ENCODE results near the gene STK10.

Gene STK10

DNA sequence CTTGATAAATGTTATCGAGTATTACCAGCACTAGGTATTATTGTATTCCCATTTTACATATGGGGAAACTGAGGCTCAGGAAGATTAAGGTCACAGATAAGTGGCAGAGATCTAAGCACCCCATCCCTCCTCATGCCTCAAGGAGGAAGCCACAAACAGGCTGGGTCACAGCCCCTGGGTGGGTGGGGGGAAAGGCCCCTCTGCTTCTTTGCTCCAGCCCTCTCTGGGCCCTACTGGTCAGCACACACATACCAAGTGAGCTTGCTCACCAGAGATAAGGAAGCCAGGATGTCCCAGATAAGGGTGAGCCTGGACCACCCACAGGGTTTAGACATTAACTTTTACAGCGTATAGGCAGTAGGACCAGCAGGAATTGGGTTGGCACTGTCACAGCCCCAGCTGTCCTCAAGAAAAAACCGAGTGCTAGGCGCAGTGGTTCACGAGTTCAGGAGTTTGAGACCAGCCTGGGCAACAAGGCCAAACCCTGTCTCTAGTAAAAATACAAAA, 45.3 kb downstream of the STK10 start:
- no peak for DNase-seq (ENCODE audit: low read depth)

DNA sequence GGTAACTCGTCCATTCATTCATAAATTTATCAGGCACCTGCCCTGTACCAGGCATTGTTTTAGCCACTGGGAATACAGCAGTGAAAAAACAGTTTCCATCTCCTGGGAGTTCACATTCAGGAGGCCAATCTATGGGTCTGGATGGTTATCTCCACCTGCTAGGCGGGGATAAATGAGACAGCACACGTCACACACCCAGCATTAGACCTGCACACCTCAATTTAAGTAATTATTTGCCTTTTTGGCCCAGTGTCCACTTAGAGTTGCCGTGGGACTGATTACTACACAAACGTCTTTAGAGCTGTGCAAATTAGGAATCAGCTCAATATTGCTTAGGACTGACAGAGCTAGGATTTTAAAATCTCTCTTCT, 46.1 kb downstream of the STK10 start:
- DNase-seq (ENCODE audit: low read depth), result no peak

DNA sequence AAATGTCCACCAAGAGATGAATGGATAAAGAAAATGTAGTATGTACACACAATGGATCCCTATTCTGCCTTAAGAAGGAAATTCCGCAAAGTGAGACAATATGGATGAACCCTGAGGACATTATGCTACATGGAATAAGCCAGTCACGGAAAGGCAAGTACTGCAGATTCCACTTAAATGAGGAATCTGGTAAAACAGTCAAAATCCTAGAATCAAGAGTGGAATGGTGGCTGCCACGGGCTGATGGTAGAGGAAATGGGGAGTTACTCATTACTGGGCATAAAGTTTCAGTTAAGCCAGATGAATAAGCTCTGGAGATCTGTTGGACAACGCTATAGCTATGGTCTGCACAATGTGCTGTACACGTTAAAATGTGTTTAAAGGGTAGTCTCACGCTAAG, 47.2 kb downstream of the STK10 start:
- no peak for DNase-seq (ENCODE audit: low read depth)

DNA sequence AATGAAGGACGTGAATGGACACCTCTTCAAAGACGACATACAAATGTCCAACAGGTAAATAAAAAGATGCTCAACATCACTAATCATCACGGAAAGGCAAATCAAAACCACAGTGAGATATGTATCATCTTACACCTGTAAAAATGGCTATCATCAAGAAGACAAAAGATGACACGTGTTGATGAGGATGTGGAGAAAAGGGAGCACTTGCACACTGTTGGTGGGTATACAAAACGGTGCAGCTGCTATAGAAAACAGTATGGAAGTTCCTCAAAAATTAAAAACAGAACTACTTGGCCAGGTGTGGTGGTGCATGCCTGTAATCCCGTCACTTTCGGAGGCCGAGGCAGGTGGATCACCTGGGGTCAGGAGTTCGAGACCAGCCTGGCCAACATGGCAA, 47.9 kb downstream of the STK10 start:
- no peak for DNase-seq (ENCODE audit: low read depth)

DNA sequence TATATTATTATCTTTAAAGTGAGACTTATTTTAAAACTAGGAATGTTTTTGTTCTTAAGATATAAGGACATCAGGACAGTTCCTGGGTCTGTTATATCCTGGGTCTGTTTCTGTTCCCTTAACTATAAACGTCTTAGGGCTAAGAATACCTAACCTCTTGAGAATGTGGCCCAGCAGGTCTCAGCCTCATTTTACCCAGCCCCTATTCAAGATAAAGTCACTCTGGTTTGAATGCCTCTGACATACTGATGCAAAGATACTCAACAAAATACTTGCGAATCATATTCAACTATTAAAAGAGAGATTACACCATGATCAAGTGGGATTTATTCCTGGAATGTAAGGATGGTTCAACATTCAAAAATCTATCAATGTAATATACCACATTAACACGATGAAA, 51.0 kb downstream of the STK10 start:
- no peak for DNase-seq (ENCODE audit: low read depth)

DNA sequence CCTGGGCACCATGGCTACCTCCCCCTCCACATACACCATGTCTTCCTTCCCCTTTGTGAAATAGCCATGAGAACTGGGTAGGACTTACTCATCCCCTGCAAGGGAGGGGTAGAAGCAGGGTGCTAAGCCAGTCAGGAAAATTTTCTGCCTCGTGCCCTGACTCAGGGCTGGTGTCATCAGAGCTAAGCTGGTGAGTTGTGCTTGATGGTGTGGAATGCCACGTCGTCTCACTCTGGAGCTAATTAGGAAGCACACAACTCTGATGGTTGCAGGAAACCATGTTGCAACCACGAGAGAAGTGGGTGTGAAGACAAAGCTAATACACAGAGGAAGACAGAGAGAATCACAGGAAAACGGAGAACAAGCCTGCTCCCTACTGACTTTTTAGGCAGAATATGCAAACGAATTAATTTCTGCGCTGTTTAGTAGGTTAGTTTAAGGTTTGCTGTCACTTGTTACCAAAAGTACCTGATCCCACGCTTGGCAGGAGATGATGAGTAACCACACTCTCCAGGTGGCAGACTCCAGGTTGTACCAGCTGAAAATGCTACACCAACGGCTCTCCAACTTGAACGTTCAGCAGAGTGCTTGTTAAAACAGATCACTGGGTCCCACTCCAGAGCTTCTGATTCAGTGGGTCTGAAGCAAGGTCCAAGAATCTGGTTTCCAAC, 54.5 kb downstream of the STK10 start:
- DNase-seq (ENCODE audit: low read depth), result peak; percentile 98

DNA sequence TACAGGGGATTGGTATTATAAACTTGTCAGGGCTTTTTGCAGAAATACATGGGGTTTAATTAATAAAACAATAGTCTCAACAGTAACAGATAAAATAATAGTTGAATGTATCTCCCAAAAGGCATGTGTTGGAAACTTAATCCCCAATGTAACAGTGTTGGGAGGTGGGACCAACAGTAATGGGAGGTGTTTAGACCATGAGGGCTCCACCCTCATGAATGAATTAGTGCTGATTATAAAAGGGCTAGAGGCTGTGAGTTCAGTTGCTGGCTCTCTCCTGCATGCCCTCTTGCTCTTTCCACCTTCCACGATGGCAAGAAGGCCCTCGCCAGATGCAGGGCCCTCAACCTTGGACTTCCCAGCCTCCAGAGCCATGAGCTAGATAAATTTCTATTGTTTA, 56.3 kb downstream of the STK10 start:
- DNase-seq (ENCODE audit: low read depth), result no peak

DNA sequence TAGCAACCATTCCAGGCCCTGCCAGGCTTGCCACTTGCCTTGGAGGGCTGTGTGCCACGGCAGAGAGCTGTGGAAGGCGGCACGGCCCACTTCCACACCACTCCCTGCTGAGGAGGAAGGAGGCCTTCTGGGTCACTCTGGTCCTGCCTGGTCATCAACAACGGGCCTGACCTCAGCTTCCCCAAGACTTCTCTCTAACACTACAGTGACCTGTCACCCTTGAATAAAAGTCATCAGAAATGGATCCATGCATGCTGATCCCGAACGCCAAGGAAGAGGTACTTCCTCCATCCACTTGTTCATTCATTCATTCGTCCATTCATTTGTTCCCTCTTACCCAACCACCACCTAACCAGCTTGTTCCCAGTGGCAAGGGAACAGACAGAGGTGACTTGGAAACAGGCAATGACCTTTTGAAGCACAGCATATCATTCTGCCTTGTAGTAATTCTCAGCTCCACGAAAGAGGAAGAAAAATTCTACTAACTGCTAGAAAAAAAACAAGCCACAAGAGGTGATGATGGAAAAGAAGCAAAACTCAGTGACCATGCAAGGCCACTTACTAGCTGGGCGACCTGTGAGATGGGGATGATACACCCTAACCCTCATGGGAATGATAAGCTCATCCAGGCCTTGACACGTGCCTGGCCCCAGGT, 58.6 kb downstream of the STK10 start:
- no peak for DNase-seq (ENCODE audit: low read depth)

DNA sequence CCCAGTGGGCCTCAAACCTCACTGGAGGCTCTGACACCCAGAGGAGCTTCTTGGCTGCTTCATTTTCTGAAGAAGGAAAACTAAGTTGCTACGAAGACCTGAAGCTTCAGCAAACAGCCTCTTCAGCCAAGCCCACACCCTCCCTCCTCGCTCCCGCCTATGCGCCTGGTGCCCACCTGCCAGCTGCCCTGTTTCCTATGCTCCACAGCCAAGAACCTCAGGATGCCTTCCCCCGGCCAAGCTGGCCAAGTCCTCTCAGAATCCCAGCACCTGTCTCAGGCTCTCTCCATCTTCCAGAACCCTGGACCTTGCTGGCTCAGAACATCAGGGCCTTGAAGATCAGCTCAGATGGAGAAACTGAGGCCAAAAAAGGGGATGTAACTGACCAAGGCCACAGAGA, 60.4 kb downstream of the STK10 start:
- no peak for DNase-seq (ENCODE audit: low read depth)

DNA sequence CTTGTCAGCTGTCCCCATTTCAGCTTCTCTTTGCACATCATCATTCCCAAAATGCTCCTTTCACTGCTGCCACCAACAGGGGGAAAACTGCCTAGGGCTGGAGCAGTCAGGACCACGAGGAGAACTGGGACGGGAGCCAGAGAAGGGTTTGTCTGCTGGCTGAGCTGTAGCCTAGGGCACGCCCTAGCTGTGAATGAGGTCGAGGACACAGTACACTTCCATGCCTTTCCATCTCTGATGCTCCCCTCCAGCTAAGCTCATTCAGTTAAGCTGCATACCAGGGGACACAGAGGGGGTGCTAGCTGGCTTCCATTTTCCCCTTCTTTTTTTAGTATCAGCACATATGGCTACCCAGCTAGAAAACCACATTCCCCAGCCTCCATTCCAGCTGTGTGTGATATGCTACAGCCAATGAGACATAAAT, 64.7 kb downstream of the STK10 start:
- peak; percentile 85 for DNase-seq (ENCODE audit: low read depth)

DNA sequence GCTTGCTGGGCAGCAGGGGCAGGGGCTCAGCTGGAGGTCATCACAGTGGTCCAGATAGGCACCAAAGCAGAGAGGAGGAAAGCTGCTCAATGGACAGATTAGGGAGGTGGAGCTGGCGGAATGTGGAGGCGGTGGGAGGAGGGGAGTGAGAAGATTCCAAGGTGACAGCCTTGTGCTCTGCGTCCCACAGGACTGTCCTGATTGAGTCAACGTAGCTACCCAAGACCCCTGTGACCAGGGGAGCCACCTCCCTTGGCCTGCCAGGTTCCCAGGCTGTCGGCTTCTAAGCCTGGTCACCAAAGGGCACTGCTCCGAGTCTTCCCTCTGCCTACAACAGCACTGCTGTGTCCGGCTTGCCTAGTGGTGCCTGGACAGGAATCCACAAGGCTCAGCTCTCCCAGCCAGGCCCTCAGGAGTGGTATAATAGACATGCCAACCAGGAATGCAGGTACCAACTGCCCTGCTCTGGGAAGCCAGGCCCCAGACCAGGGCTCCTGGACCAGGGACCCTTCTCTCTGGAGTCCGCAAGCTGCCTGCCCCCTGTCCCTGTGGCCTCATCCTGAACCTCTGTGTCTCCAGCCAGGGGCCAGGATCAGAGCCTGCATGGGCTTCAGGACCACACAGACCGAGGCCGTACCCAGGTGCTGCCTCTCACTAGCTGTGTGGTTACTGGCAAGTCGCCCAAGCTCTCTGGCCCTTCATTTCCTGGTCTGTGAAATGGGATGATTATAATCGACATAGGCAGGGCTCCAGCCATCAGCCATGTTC, 67.9 kb downstream of the STK10 start:
- no peak for DNase-seq (ENCODE audit: low read depth)

DNA sequence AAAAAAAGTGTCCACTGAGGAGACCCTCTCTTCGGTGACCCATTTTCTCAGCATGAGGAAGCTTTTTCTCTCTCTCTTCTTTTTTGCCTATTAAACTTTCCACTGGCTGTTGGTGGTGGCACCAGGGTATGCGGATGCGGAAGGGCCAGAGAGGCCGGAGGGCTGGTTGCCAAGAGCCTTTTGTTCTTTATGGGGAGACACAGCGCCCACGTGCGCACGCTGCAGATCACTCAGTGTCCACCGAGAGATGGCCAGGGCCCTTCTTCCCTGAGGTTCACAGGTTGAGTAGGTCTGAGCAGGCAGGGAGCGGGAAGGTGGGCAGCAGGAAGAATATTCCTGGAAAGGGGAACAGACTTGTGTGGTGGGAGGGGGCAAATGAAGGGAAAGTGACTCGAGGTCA, 69.1 kb downstream of the STK10 start:
- no peak for DNase-seq (ENCODE audit: low read depth)

DNA sequence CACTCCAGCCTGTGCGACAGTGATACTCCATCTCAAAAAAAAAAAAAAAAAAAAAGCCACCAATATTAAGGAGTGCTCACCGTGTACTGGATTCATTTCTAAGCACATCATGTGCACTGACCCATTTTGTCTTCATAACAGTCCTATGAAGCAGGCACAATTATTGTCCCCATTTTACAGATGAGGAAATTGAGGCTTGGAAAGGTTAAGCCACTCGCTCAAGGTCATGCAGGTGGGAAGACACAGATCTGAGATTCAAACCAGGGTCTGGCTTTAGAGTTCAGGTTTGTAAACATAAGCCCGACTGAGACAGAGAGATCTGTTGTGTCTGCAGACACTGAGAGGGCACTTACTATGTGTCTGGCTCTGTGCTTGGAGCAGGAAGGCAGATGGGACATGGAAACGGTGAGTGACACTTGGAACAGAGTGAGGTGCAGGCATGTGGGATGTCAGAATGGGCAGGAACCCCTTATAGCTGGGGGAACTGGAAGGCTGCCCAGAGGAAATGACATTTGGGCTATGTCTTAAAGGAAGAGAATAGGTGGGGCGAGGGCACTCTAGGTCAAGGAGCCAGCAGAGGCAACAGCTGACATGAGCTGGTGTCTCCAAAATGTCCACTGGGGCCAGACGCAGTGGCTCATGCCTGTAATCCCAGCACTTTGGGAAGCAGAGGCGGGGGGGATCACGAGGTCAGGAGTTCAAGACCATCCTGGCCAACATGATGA, 69.9 kb downstream of the STK10 start:
- no peak for DNase-seq (ENCODE audit: low read depth)

DNA sequence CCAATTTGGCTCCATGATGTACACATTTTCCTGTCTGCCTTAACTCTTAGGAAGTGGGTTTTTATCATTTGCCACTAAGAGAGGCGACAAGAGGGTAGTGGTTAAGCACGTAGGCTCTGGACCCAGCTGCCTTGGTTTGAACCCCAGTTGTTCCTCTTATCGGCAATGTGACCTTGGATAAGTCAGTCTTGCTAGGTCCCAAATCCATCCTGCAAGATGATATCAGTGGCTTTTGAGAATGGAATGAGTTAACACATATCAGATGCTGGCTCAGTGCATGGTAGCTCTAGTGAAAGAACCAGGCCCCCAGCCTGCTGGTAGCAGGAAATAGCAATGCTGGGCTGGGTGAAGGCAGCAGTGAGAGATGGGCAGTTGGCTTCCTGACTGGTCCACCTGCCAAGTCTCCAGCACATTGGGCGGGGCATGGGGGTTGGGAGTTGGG, 72.5 kb downstream of the STK10 start:
- DNase-seq (ENCODE audit: low read depth), result no peak

DNA sequence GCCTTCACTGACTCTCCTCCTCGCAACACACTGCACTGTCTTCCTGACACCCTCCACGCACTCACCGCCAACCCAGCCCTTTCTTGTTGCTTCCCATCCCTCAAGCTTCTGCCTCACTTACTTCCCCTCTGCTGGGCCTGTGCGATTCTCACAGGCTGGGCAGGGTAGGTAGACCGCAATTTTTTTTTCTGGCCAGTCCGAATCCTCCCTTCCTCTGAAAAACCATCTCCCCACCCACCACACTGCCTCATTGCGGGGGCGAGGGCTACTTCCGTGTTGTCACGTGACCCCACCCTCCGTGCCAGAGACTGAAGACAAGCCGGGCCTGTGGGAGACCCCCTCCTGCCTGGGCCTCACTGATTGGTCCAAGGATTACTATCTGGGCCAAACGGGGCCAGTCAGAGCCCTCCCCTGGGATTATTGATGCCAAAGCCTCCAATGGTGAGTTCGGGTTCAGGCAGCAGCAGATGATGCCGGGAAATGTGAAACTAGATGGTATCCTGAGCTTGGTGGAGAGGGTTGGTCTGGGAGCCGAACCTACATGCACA, 73.1 kb downstream of the STK10 start:
- DNase-seq (ENCODE audit: low read depth), result no peak

DNA sequence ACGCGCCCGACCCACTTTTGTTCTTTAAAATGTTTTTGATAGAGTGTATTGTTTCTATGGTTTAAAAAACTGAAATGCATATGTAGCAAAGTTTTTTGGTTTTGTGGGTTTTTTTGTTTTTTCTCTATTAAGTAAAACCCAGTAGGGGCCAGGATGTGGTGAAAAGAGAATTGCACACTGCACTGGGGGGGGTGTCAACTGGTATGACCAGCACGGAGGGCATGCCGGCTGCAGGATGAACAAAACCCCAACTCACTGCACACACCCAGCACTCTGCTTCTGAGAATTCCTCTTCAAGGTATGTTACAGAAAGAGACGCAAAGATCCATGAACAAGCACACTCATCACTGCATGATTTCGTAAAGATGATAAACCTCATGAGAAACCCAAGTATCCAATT, 75.0 kb downstream of the STK10 start:
- DNase-seq (ENCODE audit: low read depth), result no peak

DNA sequence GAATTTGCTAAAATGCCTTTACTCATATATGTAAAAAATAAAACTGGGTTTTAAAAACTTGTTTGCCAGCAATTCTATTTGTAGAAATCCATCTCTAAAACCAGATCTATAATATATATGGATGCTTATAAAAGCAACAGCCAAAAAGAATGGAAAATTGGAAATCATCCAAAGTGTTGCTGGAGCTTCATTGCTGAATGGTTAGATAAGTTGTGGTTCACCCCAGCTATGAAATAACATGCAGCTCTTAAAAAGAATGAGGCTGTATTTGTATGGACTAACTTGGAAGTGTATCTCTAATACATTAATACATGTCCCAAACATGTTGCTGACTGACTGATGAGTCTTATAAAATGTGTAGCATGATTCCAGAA, 76.2 kb downstream of the STK10 start:
- no peak for DNase-seq (ENCODE audit: low read depth)

DNA sequence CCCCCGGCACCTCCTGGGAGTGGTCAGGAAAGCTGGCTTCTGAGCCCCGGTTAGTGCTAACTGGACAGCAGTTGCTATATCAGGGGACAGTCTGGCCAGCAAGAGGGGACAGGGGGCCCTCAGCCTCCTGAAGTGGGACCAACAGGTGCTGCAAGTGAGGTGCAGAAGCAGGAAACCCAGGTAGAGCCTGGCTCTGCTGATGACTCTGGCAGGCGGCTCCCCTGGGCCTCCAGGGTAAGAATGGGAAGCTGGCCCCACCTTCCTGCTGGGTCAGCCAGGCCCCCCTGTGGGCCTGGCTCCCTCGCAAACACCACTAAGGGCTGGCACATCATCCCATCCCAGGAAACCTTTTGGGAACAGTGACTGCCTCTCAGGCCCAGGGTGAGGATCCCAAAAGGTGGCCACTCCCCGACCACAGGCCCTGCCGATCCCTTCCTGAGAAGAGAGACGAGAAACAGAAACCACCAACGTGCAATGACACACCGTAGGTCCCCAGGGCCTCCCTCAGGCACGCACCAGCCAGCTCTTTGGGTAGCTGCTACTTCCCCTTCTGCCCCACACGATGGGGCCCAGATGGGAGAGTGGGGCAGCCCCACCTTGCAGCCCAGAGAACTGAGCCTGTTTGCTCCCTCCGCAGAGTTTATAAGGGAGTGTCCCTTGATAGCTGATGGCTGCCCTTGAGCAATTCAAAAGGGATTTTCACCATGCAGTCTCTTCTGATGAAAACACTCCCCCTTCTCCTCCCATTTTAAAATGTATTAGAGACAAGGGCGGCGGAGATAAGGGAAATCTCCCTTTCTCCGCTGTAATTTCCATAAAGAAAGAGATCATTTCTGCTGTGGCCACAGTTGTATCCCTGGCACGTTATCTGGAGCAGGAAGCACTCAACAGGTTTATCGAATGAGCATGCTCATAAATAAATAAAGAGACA, 76.8 kb downstream of the STK10 start:
- peak; percentile 42 for DNase-seq (ENCODE audit: low read depth)

DNA sequence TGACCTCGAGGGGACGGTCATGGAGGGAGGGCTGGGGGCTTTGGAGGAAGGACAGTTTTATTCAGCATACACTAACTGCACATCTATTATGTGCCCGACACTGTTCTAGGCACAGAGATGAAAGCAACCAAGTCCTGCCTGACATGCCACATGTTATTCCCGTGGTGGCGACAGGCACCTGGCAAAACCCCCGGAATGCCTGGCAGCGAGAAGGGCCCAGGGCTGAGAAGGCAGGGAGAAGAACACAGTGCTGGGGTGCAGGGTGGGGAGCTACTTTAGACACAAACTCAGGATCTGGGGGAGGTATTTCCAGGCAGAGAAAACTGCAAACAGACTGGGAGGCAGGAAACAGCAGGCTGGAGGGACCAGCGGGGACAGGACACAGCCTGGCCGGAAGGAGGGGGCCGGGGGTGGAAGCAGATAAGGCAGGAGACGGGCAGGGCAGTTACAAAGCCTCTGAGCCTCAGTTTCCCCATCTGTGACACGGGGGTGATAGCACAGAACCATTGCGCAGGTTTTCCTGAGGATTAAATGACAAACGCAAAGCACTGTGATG, 77.7 kb downstream of the STK10 start:
- no peak for DNase-seq (ENCODE audit: low read depth)

DNA sequence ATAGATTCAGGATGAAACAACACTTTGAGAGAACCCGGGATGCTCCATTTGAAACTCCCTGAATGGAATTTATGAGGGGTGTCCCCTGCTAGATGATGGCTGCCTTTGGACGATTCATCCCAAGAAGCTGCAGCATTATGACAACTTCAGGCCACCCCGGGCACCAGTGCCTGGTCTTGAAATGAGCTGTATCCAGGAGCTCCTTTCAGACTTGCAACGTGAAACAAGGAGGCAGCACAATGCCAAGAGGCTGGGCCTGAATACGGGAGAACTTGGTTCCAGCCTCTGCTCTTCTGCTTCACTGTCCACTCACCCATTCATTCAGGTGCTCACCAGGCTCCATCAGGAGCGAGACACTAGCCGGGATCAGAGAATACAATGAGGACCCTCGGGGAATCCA, 78.3 kb downstream of the STK10 start:
- DNase-seq (ENCODE audit: low read depth), result no peak

DNA sequence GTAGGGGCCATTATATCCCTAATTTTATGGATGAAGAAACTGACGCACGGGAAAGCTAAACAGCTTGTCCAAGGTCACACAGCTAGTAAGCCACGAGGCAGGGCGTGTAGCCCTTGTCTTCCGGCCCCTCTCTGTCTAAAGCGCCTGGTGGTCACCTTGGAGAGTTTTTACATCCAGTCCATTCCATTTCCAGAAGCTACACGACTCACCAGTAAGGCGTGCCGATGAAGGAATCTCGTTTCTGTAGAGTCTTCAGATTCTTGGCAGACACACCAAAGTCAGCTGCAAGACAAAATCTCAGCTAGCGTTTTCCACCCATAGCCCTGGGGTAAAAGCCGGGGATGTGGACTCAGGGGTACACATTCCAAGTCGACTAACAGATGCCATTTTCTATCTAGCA, 80.5 kb downstream of the STK10 start:
- DNase-seq (ENCODE audit: low read depth), result peak; percentile 73

Measured in GM04504 (cell line).